ENCODE results near the gene NFIC.
"Not testable (repeated sequence)": the region's sequence is repeated elsewhere in the genome, so short reads cannot be mapped to it uniquely, and the experiment has no call there.

The NFIC gene

DNA sequence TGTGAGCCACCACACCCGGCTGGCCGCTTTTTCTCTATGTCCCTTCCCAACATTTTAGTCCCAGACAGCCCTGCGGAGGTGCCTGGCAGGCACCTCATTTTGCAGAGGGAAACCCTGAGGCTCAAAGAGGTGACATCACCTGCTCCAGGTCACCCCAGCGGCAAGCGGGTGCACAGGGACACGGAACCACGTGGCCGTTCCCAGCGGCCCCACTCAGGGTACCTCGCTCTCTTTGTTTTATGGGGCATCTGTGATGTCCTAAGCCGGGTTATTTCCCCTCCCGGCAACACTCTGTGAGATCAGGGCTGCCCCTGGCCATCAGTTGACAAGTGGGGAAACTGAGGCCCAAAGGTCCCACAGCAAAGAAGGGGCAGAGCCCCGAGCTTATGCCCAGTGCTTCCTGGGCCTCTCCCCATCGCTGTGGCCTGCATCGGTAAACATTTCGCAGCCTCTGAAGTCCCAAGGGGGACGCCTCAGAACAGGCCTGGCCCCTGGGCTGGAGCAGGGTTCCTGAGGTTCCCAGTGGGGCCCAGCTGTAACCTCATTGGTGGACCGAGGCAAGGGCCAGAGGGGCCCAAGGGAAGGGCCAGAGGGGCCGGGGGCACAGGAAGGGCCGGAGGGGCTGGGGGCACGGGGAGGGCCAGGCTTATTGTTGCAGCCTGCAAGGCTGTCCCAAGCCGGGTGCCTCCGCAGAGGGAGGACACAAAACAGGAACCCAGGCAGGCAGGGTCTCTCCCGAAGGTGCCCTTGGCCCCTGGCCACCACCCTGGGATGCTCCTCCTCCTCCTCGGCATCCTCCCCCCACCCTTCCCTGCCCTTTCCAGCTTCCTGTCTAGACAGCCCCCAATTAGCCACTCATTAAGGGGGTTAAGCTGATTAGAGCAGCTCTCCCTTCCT lies 75.0 kb downstream of the NFIC start:
- TF ChIP-seq, protein P1, sequence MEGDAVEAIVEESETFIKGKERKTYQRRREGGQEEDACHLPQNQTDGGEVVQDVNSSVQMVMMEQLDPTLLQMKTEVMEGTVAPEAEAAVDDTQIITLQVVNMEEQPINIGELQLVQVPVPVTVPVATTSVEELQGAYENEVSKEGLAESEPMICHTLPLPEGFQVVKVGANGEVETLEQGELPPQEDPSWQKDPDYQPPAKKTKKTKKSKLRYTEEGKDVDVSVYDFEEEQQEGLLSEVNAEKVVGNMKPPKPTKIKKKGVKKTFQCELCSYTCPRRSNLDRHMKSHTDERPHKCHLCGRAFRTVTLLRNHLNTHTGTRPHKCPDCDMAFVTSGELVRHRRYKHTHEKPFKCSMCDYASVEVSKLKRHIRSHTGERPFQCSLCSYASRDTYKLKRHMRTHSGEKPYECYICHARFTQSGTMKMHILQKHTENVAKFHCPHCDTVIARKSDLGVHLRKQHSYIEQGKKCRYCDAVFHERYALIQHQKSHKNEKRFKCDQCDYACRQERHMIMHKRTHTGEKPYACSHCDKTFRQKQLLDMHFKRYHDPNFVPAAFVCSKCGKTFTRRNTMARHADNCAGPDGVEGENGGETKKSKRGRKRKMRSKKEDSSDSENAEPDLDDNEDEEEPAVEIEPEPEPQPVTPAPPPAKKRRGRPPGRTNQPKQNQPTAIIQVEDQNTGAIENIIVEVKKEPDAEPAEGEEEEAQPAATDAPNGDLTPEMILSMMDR (IDR thresholded peaks at IDR 0.05; ENCODE audit: low read depth, low read length, missing control alignments) = no peak
- in situ Hi-C loops (cut with HindIII; ENCODE audit: low sequenced_read_pairs) = no loop called here
- no peak overlapping the region for H3K4me3 ChIP-seq (ENCODE audit: low read depth, low read length)
- no peak for DNase-seq (ENCODE audit: low read depth)

- in situ Hi-C loops (cut with HindIII; ENCODE audit: low sequenced_read_pairs) = no loop called here
- no peak for DNase-seq (ENCODE audit: low read depth)
- no peak overlapping the region for H3K4me3 ChIP-seq (ENCODE audit: low read depth, low read length)
- TF ChIP-seq, protein P1 (IDR thresholded peaks at IDR 0.05; ENCODE audit: low read depth, low read length, missing control alignments) = no peak
Observed at GRCh38 chr19:3441986-3442329, 75.6 kb downstream of the NFIC start.

- in situ Hi-C loops (cut with HindIII; ENCODE audit: low sequenced_read_pairs) = no loop called here
Observed at GRCh38 chr19:3442487-3443071, 76.2 kb downstream of the NFIC start.

GRCh38 chr19:3443840-3444694 lies 77.7 kb downstream of the NFIC start:
- no peak overlapping the region for H3K4me3 ChIP-seq (ENCODE audit: low read depth, low read length)
- DNase-seq (ENCODE audit: low read depth) = no peak
- TF ChIP-seq, protein P1 (IDR thresholded peaks at IDR 0.05; ENCODE audit: low read depth, low read length, missing control alignments) = no peak
- in situ Hi-C loops (cut with HindIII; ENCODE audit: low sequenced_read_pairs) = no loop called here

More at GRCh38 chr19:3442487-3443071, 76.2 kb downstream of the NFIC start:
- no peak overlapping the region for H3K4me3 ChIP-seq (ENCODE audit: low read depth, low read length)
- TF ChIP-seq, protein P1 (IDR thresholded peaks at IDR 0.05; ENCODE audit: low read depth, low read length, missing control alignments) = no peak
- DNase-seq (ENCODE audit: low read depth) = no peak

DNA sequence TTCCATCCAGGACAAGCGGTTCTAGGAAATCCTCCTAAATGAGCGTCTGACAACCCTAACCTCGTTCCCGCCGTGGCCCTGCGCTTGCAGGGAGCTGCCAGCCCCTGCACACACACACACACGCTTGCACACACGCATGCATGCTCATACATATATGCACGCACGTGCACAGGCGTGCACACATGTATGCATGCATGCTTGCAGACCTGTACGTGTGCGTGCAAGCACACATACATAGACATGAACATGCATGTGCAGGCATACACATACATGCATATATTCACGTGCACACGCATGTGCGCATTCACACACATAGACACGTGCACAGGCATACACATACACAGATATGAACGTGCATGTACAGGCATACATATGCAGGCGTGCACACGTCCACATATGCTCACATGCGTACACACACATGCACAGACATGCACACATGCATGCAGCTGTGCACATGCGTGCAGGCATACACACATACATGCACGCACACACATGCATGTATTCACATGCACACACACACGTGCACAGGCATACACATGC lies 78.4 kb downstream of the NFIC start:
- H3K4me3 ChIP-seq (ENCODE audit: low read depth, low read length) = no peak overlapping the region
- TF ChIP-seq, protein P1 (IDR thresholded peaks at IDR 0.05; ENCODE audit: low read depth, low read length, missing control alignments) = no peak
- in situ Hi-C loops (cut with HindIII; ENCODE audit: low sequenced_read_pairs) = no loop called here
- DNase-seq (ENCODE audit: low read depth) = no peak

- DNase-seq (ENCODE audit: low read depth); in situ Hi-C loops (cut with HindIII; ENCODE audit: low sequenced_read_pairs); H3K4me3 ChIP-seq (ENCODE audit: low read depth, low read length): not testable (repeated sequence)
Observed at GRCh38 chr19:3446657-3447056, 80.3 kb downstream of the NFIC start.

Measured in astrocyte of the cerebellum (primary cell).